Jurkat, Clone E6-1 (cell line): ENCODE data around the gene MND1. TPM values are rescaled to one million over a fixed set of nuclear protein-coding genes. Genes with fewer than 3 reads are reported as not detected.
A peak's percentile ranks its signal among the peaks of the same experiment; 100 is the strongest.

Source experiments
- DNase-seq: peaks from one replicate; pipeline ENCODE4 v3.0.0-alpha.2; 2011; ENCODE audit warnings: low read depth, low spot score
- H3K4me3 ChIP-seq: 2 replicates; pipeline ENCODE4 v1.5.1; 2011; ENCODE audit warnings: mild to moderate bottlenecking, low read length, control low read depth, moderate library complexity
- polyA plus RNA-seq: library from polyadenylated mRNA; unstranded; fragments of >200 nt; gene quantifications from one replicate; pipeline ENCODE4 v1.2.1, GENCODE V29; 2012; ENCODE audit warnings: missing spikeins; ENCODE audit not compliant: insufficient read length, insufficient read depth

The MND1 gene, protein sequence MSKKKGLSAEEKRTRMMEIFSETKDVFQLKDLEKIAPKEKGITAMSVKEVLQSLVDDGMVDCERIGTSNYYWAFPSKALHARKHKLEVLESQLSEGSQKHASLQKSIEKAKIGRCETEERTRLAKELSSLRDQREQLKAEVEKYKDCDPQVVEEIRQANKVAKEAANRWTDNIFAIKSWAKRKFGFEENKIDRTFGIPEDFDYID
- polyA plus RNA-seq: 178 TPM

DNA sequence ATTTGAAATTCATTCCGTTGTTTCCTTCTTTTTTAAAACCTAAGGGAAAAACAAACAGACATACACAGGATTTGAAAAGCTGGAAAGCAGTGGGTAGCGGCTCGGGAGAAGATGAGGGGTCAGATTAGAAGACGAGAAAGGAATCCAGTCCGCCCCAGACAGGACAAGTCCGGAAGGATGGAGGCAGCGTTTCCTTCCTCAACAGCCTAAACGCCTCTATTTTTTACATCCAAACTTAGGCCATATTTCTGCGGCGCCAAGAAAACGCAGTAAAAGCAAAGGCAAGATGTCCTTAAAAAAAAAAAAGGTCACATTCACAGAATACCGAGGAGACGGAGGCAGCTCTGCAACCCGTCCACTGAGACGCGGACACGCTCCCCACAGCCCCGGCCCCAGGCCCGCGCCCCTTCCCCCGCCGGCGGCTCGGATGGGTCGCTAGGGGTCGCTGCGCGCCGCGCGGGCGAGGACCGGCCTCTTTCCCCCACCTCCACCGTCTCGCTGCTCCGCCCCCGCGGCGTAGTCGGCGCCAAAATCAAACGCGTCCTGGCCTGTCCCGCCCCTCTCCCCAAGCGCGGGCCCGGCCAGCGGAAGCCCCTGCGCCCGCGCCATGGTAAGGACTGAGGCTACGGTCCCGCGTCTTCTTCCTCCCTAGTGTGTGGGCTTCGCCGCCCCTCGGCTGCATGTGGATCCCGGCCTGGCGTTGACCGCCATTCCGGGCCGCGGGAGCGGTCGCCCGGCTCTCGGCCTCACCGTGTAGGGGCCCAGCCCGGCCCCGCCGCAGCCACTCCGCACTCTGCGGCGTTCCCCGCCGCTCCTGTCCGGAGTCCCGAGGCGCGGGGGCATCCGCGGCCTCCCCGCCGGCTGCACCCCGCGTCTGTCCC lies at the start of gene MND1:
TSS of gene MND1 (plus strand) at position 558 of the 881 bp plus-strand sequence. CDS start at position 608, 50 bp downstream.
- H3K4me3 ChIP-seq: peak within 1 kb of the TSS; percentile 75

DNA sequence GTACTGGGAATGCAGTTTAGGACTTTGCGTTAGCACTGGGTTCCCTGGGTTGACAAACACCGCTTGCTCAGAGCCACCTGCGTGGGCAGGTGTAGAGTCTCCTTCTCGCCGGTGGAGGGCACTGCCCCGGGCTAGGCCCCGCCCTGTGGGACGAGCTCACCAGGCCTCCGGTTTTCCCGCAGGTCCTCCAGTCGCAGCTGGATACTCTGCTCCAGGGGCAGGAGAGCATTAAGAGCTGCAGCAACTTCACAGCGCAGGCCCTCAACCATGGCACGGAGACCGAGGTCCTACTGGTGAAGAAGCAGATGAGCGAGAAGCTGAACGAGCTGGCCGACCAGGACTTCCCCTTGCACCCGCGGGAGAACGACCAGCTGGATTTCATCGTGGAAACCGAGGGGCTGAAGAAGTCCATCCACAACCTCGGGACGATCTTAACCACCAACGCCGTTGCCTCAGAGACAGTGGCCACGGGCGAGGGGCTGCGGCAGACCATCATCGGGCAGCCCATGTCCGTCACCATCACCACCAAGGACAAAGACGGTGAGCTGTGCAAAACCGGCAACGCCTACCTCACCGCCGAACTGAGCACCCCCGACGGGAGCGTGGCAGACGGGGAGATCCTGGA lies 49.2 kb upstream of the MND1 start:
- H3K4me3 ChIP-seq: no peak overlapping the region
- DNase-seq: no peak

More for the DNA sequence above, at the start of gene MND1:
- DNase-seq: peak; percentile 88

DNA sequence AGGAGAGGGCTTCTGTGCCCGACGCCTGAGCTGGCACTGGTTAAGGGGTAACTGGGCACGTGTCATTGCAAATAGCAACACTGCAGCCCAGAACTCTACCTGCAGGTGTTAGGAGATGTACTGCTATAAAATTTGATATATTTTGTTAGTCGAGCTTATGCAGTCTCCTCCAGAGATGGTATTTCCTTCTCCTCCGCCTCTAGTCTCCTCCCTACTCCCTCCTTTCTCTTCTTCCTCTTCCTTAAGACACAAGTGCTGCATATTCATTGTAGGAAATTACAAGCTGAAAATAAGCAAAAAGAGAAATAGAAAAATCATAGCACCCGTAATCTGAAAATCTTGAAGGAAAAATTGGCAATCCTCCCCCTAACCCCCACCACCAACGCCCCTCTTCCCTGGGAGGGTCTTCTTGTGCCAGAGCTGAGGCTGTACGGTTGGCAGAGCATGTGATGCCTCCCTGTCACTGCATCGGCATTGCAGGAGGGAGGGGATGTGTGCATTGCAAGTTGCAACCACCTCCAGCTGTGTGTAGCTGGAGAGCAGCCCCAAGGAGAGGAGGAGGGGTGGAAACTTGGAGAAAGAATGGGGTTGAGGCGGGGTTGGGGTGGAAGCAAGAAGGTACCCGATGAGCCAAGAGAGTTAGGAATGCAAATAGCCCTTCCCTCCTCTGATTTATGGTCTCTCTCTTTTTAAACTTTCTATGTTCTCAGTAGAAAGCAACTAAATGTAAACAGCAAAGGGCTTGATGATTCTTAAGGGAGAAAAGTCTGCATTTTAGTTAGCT lies 48.3 kb upstream of the MND1 start:
- no peak overlapping the region for H3K4me3 ChIP-seq
- DNase-seq: no peak

DNA sequence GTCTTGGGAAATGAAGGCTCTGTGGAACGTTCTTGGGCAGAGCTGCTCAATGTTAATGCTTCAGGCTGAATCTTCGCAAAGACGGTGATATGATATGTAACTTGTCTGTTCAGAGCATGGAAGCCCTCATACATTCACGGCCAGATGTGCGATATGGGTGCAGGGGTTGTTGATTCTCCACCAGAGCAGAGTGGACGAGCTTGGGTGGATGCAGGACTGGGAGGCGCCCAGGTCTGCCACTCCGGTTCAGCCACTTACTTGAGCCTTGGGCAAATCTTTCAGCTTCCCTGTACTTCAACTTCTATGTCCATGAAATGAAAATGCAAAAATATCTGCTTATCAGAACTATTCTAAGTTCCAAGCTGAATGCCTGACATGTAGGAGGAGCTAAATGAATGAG lies 47.4 kb upstream of the MND1 start:
- H3K4me3 ChIP-seq: no peak overlapping the region
- DNase-seq: no peak

DNA sequence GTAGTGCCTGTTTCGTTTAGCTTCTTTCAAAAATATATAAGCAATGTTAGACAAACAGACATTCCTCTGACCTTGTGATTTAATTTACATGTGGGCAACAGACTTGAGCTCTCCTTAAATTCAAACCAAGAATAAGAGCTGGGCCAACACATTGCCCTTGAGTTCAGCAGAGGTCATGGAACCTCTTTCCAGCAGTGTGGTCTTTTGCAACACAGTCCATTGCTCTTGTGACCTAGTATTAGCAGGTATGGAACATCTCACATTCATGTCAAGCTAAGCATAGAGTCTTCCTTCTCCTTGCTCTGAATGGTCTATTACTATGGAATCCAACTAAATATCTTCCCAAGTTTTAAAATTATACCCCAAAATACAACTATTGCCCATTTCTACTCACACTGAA lies 33.7 kb upstream of the MND1 start:
- no peak overlapping the region for H3K4me3 ChIP-seq

DNA sequence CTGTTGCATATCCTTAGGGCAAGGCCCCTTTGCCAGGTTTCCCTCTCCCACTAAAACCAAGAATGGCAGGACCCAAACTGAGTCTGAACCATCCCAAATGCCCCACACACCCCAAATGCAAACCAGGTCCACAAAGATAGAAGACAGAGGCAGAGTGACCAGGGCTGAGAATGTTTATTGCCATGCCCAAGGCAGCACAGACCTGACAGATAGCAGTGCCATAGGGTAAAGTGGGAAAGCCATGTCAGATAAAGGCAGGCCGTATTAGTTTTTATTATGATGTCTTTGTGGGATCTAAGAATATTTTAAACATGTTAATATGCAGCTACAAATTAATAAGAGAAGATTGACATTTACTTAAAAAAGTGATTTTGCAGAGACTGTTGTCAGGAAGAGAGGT lies 29.6 kb upstream of the MND1 start:
- H3K4me3 ChIP-seq: no peak overlapping the region
- DNase-seq: no peak

More for the DNA sequence above, 33.7 kb upstream of the MND1 start:
- DNase-seq: no peak

DNA sequence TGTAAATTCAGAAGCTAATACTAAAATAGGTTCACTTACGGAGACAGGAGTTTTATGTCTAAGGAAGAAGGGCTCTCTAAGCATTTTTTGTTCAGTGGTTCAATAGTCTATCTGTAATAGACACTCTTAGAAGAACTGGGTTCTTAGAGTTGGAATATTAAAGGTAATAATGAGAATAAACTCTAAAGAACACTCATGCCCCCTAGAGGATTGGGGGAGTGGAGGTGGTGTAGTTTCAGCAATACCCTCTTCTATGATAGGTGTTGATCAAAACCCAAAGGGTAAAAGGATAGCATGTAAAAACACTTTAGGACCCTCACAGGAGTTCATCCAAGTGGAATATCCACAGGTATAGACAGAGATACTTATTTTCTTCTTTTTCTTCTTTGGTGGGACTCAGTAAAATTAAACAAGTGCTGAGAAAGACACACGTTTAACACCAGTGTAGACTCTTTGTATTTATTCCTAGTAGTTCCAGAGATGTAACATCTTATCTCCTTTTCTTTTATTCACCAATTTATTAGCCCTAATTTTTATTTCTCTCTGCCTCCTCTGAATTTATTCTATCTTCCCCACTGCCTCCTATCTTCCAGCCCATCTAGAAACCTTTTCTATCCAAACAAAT lies 25.7 kb upstream of the MND1 start:
- no peak overlapping the region for H3K4me3 ChIP-seq
- DNase-seq: peak; percentile 42

DNA sequence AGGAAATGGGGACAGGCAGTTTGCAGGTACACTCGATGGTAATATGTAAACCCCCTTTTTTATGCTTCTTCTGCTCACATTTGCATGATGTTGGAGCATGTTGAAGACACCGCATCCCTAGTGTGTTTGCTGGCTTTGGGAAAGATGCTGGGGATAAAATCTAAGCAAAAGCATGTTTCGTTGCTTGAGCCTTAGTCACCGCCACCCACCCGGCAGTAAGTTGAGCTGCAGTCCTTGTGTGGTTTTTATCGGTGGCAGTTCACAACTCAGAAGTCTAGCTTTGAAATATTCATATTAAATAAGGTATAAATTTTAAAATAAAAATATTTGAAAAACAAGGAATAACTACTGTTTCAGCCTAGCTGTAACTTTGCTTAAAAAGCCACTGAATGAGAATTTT lies 21.7 kb upstream of the MND1 start:
- H3K4me3 ChIP-seq: no peak overlapping the region
- DNase-seq: no peak

DNA sequence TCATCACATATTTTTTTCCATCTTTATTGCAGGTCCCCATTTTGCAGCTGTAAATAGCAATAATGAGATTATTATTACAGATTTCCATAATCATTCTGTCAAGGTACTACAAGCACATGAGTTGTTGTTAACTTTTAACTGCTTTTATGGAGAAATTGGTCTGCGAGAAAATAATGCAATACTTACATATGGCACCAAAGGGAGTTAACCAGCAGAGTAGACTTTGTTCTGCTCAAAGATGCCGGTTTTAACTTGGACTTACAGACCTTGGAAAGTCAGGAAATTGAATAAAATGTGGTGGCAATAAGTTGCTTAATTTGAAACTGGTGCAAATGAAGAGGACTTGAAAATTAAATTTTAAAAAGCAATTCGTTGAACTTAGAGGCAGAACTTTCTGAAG lies 20.4 kb upstream of the MND1 start:
- no peak overlapping the region for H3K4me3 ChIP-seq
- no peak for DNase-seq

DNA sequence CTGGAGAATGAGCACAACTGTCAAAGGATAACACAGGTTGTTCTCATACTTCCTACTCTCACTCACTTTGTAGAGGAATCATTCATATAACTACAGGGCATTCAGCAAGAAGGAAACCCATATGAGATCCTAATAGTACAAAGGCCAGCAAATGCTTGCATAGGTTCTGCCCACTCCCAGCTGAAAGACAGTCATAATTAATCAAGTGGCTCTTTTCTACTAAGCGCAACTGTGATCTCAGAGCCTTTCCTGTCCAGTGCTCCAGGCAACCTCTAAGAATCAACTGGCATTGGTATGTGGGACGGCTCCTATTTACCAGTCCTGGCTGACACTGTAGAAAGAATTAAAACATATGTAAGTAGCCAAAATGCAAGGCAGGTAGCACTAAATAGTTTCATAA lies 18.9 kb upstream of the MND1 start:
- H3K4me3 ChIP-seq: no peak overlapping the region
- DNase-seq: no peak

DNA sequence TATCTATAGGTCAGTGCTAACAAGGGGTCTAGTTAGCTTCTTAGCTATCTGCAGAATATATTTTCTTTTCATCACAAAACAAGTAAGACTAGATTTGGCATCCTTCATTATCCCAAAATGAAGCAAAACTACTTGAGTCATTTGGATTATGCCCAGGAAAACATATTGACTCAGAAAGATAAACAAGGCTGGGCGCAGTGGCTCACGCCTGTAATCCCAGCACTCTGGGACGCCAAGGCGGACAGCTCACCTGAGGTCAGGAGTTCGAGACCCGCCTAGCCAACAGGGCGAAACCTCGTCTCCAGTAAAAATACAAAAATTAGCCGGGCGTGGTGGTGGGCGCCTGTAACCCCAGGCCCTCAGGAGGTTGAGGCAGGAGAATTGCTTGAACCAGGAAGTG lies 18.0 kb upstream of the MND1 start:
- H3K4me3 ChIP-seq: no peak overlapping the region
- no peak for DNase-seq

DNA sequence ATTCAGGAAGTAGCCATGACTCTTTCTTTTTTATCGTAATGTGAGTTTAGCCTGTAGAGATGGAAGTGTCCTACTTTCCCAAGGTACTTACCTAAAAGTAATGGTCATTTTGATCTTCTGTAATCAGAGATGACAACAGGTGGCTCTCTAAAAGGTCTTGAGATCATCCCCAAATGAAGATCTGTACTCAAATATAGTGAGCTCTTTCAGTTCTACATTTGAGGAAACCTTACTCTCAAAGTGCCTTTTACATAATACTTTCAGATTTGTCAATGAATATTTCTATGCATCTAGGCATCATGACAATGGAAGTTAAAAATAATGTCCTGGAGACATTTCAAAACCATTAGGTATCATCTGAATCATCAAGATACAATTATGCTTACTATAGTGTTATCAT lies 17.2 kb upstream of the MND1 start:
- DNase-seq: no peak
- no peak overlapping the region for H3K4me3 ChIP-seq

DNA sequence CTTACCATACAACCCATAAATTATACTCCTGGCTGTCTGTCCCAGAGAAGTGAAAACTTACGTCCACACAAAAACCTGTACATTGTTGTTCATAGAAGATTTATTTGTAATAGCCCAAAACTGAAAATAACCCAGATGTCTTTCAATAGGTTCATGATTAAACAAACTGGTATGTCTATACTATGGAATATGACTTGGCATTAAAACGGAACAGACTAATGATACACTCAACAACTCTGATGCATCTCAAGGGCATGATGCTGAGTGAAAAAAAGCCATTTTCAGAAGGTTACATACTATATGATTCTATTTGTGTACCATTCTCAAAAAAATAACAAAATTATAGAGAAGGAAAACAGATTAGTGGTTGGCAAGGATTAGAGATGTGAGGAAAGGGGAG lies 11.6 kb upstream of the MND1 start:
- no peak overlapping the region for H3K4me3 ChIP-seq
- DNase-seq: no peak

DNA sequence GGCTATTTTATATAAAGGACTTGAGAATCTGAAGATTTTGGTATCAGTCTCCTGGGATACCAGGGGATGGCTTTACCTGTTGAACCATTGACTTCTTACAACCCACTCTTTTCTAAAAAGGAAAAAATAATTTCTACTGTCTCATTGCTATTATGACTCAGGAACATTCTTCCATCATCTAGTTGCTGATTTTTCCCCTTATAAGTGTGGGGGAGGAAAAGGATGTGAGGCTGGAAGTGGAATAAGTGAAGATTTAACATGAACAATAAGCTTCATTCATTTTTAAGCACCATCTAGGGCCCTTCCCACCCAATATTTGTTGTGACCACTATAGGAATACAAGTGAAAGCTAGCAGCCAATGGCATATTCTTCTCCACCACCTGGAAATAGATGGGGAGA lies 10.6 kb upstream of the MND1 start:
- no peak overlapping the region for H3K4me3 ChIP-seq
- no peak for DNase-seq

DNA sequence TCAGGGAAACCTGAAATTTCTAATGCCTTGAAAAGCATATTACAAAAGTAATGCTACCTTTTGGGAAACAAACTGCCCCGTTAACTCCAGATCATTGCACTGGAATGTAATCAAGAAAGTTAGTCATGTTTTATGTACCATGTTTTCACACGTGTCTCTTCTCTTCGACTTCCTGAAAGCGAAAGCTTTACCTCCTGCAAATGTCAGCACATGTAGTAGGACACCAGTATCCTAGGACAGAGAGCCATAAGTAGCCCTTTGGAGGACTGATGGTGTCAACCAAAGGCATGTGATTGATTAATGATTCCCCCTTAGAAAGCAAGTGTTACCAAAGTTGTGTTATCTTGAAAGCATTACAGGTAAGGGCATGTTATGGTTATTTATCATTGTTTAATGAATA lies 8.8 kb upstream of the MND1 start:
- no peak for DNase-seq
- H3K4me3 ChIP-seq: no peak overlapping the region

DNA sequence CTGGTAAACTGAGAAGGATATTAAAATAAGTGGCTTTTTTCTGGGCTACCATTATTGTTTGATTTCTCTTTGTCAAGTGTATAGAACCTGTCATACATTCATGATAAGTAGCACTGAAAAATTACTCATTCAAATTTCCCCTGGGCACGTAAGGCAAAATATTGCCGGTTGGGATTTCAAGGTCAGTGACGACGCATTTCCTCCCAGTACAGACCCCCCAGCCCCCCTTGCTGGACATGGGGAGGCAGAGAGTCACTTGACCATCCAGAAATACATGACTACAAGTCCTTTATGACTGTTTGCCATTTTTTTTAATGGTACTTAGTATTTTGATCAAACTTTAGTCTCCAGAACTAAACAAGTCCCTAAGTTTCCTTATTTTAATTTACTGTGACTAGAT lies 6.8 kb upstream of the MND1 start:
- no peak overlapping the region for H3K4me3 ChIP-seq
- no peak for DNase-seq

DNA sequence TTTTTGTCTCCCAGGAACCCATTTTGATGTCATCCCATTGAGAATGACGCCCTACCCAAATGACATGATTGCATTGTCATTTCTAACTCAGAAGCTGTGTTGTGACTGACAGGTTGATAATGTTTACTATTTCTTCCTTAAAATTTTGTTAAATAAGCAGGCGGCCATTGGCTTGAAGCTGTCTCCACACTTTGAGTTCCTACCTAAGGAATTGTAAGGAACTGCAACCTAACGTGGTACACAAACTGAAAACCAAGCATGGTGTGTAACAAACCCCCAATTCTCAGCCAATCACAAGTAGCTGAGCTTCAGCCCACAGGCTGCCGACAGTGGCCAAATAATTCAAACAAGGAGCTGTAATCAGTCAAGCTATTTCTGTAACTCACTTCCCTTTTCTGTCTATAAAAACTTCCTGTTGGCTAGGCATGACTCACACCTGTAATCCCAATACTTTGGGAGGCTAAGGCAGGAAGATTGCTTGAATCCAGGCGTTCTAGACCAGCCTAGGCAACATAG lies 2.9 kb upstream of the MND1 start:
- no peak for DNase-seq
- no peak overlapping the region for H3K4me3 ChIP-seq

DNA sequence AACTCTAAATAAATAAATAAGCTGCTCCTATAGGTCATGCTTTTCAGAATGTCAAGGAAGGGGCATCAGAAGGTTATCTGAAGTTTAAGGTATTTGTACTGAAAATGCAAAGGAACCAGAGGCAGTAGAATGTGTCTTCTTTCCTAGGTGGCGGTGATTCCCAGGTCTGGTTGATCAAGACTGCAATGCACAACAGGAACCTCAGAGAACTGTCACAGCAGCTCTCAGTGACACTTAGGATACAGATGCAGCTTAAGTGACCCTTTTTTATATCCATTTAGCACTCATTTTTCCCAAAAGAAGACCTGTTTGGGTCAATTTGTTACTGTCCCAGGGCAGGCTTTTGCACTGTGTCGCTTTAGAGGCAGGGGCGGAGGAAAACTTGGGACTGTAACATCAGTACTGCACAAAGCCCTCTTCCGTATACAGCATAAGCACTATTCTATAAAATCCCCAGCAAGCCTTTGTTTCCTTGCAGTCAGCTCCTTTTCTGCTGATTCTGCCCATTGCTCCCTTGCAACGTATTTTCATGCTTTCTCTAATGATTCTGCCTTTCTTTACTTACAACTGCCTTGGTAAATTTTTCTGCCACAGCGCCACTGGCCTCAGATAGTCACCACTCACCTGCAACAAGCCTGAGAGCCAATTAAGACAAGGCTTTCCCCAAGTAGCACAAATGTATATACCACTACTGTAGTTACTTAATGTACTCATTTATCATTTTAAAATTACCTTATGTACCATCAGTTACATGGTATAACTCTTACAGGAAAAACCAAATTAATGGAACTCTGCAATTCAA lies 1.5 kb upstream of the MND1 start:
- H3K4me3 ChIP-seq: no peak overlapping the region
- DNase-seq: no peak
